GM23248 (cell line): ENCODE results near the gene NPAS1. TPM values are rescaled to one million over a fixed set of nuclear protein-coding genes. Genes with fewer than 3 reads are reported as not detected.
"Not testable (repeated sequence)": the region's sequence is repeated elsewhere in the genome, so short reads cannot be mapped to it uniquely, and the experiment has no call there.

Source experiments
- DNase-seq: peaks from one replicate; pipeline ENCODE4 v3.0.0-alpha.2; 2015
- H2AFZ ChIP-seq: fragments of 200-600 bp; sonication (generic); 2 replicates; pipeline ENCODE4 v1.6.1; 2016; ENCODE audit warnings: antibody characterized with exemption
- H3F3A ChIP-seq: fragments of 200-600 bp; sonication (generic); 2 replicates; pipeline ENCODE4 v1.6.1; 2016; ENCODE audit warnings: mild to moderate bottlenecking, antibody characterized with exemption, mixed run types; ENCODE audit not compliant: insufficient read depth
- H3K27ac ChIP-seq: fragments of 200-600 bp; sonication (generic); 2 replicates; pipeline ENCODE4 v1.5.1; 2016; ENCODE audit warnings: mild to moderate bottlenecking
- H3K27me3 ChIP-seq: fragments of 200-600 bp; sonication (generic); replicated peaks from 2 replicates; pipeline ENCODE4 v1.6.1; 2016; ENCODE audit warnings: mild to moderate bottlenecking; ENCODE audit not compliant: insufficient read depth
- H3K36me3 ChIP-seq: fragments of 200-600 bp; sonication (generic); 2 replicates; pipeline ENCODE4 v1.6.1; 2016; ENCODE audit warnings: low read depth, mild to moderate bottlenecking
- H3K4me1 ChIP-seq: fragments of 200-600 bp; sonication (generic); 2 replicates; pipeline ENCODE4 v1.6.1; 2016; ENCODE audit warnings: mild to moderate bottlenecking; ENCODE audit not compliant: insufficient read depth
- H3K4me2 ChIP-seq: fragments of 200-600 bp; sonication (generic); one replicate; pipeline ENCODE4 v1.6.1; 2016; ENCODE audit warnings: mild to moderate bottlenecking; ENCODE audit not compliant: unreplicated experiment
- H3K4me3 ChIP-seq: fragments of 200-600 bp; sonication (generic); 2 replicates; pipeline ENCODE4 v1.5.1; 2016; ENCODE audit warnings: mild to moderate bottlenecking
- H3K79me2 ChIP-seq: fragments of 200-600 bp; sonication (generic); 2 replicates; pipeline ENCODE4 v1.6.1; 2016; ENCODE audit warnings: mild to moderate bottlenecking; ENCODE audit not compliant: insufficient read depth
- H3K9ac ChIP-seq: fragments of 200-600 bp; sonication (generic); 2 replicates; pipeline ENCODE4 v1.6.1; 2016; ENCODE audit warnings: mild to moderate bottlenecking
- H3K9me2 ChIP-seq: fragments of 200-600 bp; sonication (generic); 2 replicates; pipeline ENCODE4 v1.6.1; 2016; ENCODE audit warnings: mixed run types, mild to moderate bottlenecking, moderate library complexity; ENCODE audit not compliant: insufficient read depth
- H3K9me3 ChIP-seq: fragments of 200-600 bp; sonication (generic); one replicate; pipeline ENCODE4 v1.6.1; 2017; ENCODE audit warnings: low read depth
- H4K20me1 ChIP-seq: fragments of 200-600 bp; sonication (generic); 2 replicates; pipeline ENCODE4 v1.6.0; 2016; ENCODE audit not compliant: insufficient read depth
- EZH2 ChIP-seq: fragments of 200-600 bp; sonication (generic); IDR thresholded peaks from 2 replicates; pipeline ENCODE4 v1.6.1; 2018; ENCODE audit warnings: antibody characterized with exemption, mild to moderate bottlenecking; ENCODE audit not compliant: insufficient read depth, poor library complexity, severe bottlenecking
- EZH2phosphoT487 ChIP-seq: fragments of 200-600 bp; sonication (generic); IDR thresholded peaks from 2 replicates; pipeline ENCODE4 v1.6.1; 2018; ENCODE audit warnings: antibody characterized with exemption, moderate library complexity, mild to moderate bottlenecking, low read depth; ENCODE audit not compliant: insufficient read depth
- WGBS, 2 experiments: methylation state at CpG; one replicate each; pipeline ENCODE4 v1.1.6; 2015 to 2017; ENCODE audit warnings: low lambda C conversion rate in 2 of 2, low coverage in 1 of 2; ENCODE audit errors: missing lambda C conversion rate in 2 of 2; 5-methylcytosine and 5-hydroxymethylcytosine counted together
- in situ Hi-C: fragments of 300-500 bp; cut with MboI; formaldehyde crosslinking; loops from 2 replicates; pipeline ENCODE4 v1.15.0; 2020
- polyA plus RNA-seq: library from polyadenylated mRNA; unstranded; fragments of >200 nt; fragmentation: Nextera tagmentation; extraction: Ambion mirVana; gene quantifications from 2 replicates; pipeline ENCODE4 v1.2.1, GENCODE V29; 2016
- total RNA-seq: library from RNA; depleted of rRNA; stranded (reverse); fragments of >200 nt; shearing (Covaris generic); gene quantifications from 2 replicates; pipeline ENCODE4 v1.2.3, GENCODE V29; 2014

Gene NPAS1
- total and polyA plus RNA-seq, 2 experiments from 2014 or later: 8.6 to 23.2 TPM

GRCh38 chr19:47074621-47075020 is 55.0 kb downstream of the NPAS1 start:
- Histone ChIP-seq H4K20me1 (no peaks in the 10 kb centered on the region), H3K79me2 (peaks cover 52% of the 10 kb centered on the region)

GRCh38 chr19:47075179-47075810 is 55.7 kb downstream of the NPAS1 start:
- H3K4me1 ChIP-seq: peaks cover 6% of the 10 kb centered on the region; the same call in 1 of the 2 replicates
- TF ChIP-seq EZH2: no peak
- no peak for TF ChIP-seq EZH2phosphoT487
- H3K9ac ChIP-seq: no peak overlapping the region
- H4K20me1 ChIP-seq: no peaks in the 10 kb centered on the region
- no peak overlapping the region for H3K27ac ChIP-seq
- H3K79me2 ChIP-seq: peaks cover 52% of the 10 kb centered on the region
- no peaks in the 10 kb centered on the region for H3K9me2 ChIP-seq
- H2AFZ ChIP-seq: no peak overlapping the region
- H3K27me3 ChIP-seq: no peaks in the 10 kb centered on the region
- H3K4me2 ChIP-seq: no peak overlapping the region
- in situ Hi-C loops: no loop called here
- H3K4me3 ChIP-seq: no peak overlapping the region
- peaks cover 18% of the 10 kb centered on the region; the same call in 1 of the 2 replicates for H3K36me3 ChIP-seq
- no peak for DNase-seq
- 80 to 82% methylated on average over 14 to 15 of the region's 15 CpGs for WGBS, 2 experiments
- peaks cover 8% of the 10 kb centered on the region; the same call in 1 of the 2 replicates for H3F3A ChIP-seq
- H3K9me3 ChIP-seq: no peaks in the 10 kb centered on the region

More at GRCh38 chr19:47074621-47075020, 55.0 kb downstream of the NPAS1 start:
- no peak overlapping the region for H3K27ac ChIP-seq
- WGBS, 2 experiments: 92 to 98% methylated on average over 9 of the region's 9 CpGs
- no peak overlapping the region for H3K4me3 ChIP-seq
- H3K9ac ChIP-seq: no peak overlapping the region
- H2AFZ ChIP-seq: no peak overlapping the region
- peaks cover 18% of the 10 kb centered on the region; the same call in 1 of the 2 replicates for H3K36me3 ChIP-seq
- in situ Hi-C loops: no loop called here
- H3F3A ChIP-seq: 0 out of 2 replicates have a peak, but pooled peaks cover 1% of the 10 kb centered on the region
- no peaks in the 10 kb centered on the region for H3K9me2 ChIP-seq
- TF ChIP-seq EZH2phosphoT487 (no peak), EZH2 (no peak)
- H3K4me1 ChIP-seq: peaks cover 2% of the 10 kb centered on the region; the same call in 1 of the 2 replicates
- DNase-seq: no peak
- H3K9me3 ChIP-seq: no peaks in the 10 kb centered on the region
- no peaks in the 10 kb centered on the region for H3K27me3 ChIP-seq
- H3K4me2 ChIP-seq: no peak overlapping the region

- Histone ChIP-seq H3K27ac (no peak overlapping the region), H3K9me3 (no peaks in the 10 kb centered on the region), H3K4me3 (no peak overlapping the region), H3K9me2 (no peaks in the 10 kb centered on the region), H2AFZ (no peak overlapping the region), H3K4me2 (no peak overlapping the region), H3K9ac (no peak overlapping the region), H3K36me3 (peaks cover 18% of the 10 kb centered on the region; the same call in 1 of the 2 replicates), H3K79me2 (peaks cover 51% of the 10 kb centered on the region), H3K4me1 (peaks cover 6% of the 10 kb centered on the region; the same call in 1 of the 2 replicates), H3F3A (peaks cover 15% of the 10 kb centered on the region; the same call in 1 of the 2 replicates), H4K20me1 (no peaks in the 10 kb centered on the region), H3K27me3 (no peaks in the 10 kb centered on the region)
- TF ChIP-seq EZH2phosphoT487: no peak
- TF ChIP-seq EZH2: no peak
- in situ Hi-C loops: no loop called here
- WGBS, 2 experiments: 87% methylated on average over 13 of the region's 13 CpGs
- no peak for DNase-seq
Observed at GRCh38 chr19:47075941-47076340, 56.3 kb downstream of the NPAS1 start.

- H3K9me2 ChIP-seq, H3K9ac ChIP-seq, H3K4me1 ChIP-seq, H3K27me3 ChIP-seq, H3K9me3 ChIP-seq, H2AFZ ChIP-seq, H3K27ac ChIP-seq, H3K4me2 ChIP-seq, in situ Hi-C loops, DNase-seq, H3K4me3 ChIP-seq, H4K20me1 ChIP-seq: not testable (repeated sequence)
- H3F3A ChIP-seq: peaks cover 33% of the 10 kb centered on the region; the same call in 1 of the 2 replicates
- WGBS, 2 experiments: 97 to 98% methylated on average over 13 of the region's 13 CpGs
- peaks cover 16% of the 10 kb centered on the region; the same call in 1 of the 2 replicates for H3K36me3 ChIP-seq
- H3K79me2 ChIP-seq: peaks cover 35% of the 10 kb centered on the region
Observed at GRCh38 chr19:47078351-47078750, 58.7 kb downstream of the NPAS1 start.
